HG02798 (cell line): ENCODE measurements around the gene CACNA1S.

Source experiments
- ATAC-seq: cut with Tn5 transposase; IDR thresholded peaks from one replicate; pipeline ENCODE4 v1.9.1; 2021; ENCODE audit warnings: mild to moderate bottlenecking; ENCODE audit not compliant: unreplicated experiment, poor library complexity

Gene CACNA1S

GRCh38 chr1:201119206-201120197 is 7.3 kb upstream of the CACNA1S start:
- peak; percentile 44 for ATAC-seq

- no peak for ATAC-seq
Measured at GRCh38 chr1:201116091-201116490, 3.9 kb upstream of the CACNA1S start.

- ATAC-seq = no peak
Measured at GRCh38 chr1:201115390-201115937, 3.2 kb upstream of the CACNA1S start.

- ATAC-seq = peak; percentile 81
Measured at GRCh38 chr1:201114245-201115131, 2.3 kb upstream of the CACNA1S start.

- ATAC-seq = no peak
Measured at GRCh38 chr1:201113451-201114244, 1.4 kb upstream of the CACNA1S start.

GRCh38 chr1:201112926-201113325 is 700 bp upstream of the CACNA1S start:
- no peak for ATAC-seq

GRCh38 chr1:201111672-201112071 is 554 bp downstream of the CACNA1S start:
- no peak for ATAC-seq

- ATAC-seq = no peak
Measured at GRCh38 chr1:201111156-201111555, 1.1 kb downstream of the CACNA1S start.

- ATAC-seq = no peak
Measured at GRCh38 chr1:201110616-201111015, 1.6 kb downstream of the CACNA1S start.

- ATAC-seq = no peak
Measured at GRCh38 chr1:201110138-201110537, 2.1 kb downstream of the CACNA1S start.

- no peak for ATAC-seq
Measured at GRCh38 chr1:201109651-201110050, 2.6 kb downstream of the CACNA1S start.

- no peak for ATAC-seq
Measured at GRCh38 chr1:201108614-201109013, 3.6 kb downstream of the CACNA1S start.

GRCh38 chr1:201105688-201106087 is 6.5 kb downstream of the CACNA1S start:
- ATAC-seq = no peak

GRCh38 chr1:201104141-201104540 is 8.1 kb downstream of the CACNA1S start:
- no peak for ATAC-seq

- ATAC-seq = no peak
Measured at GRCh38 chr1:201103666-201104065, 8.6 kb downstream of the CACNA1S start.

- no peak for ATAC-seq
Measured at GRCh38 chr1:201100169-201100930, 11.9 kb downstream of the CACNA1S start.

GRCh38 chr1:201098992-201099677 is 13.1 kb downstream of the CACNA1S start:
- no peak for ATAC-seq

- ATAC-seq = no peak
Measured at GRCh38 chr1:201096977-201097856, 15.0 kb downstream of the CACNA1S start.
